DMS53 treated with DMSO at 0.1 percent for 48 hours (cell line): ENCODE results near the gene CCL15.
"Not testable (repeated sequence)": the region's sequence is repeated elsewhere in the genome, so short reads cannot be mapped to it uniquely, and the experiment has no call there.

ENCODE experiments used
- DNase-seq: peaks from one replicate; lab custom pipeline; 2025; ENCODE audit not compliant: unreplicated experiment; lab: John Stamatoyannopoulos, UW

CCL15 gene

GRCh38 chr17:36001110-36001771 is at the start of gene CCL15:
Gene CCL15 (minus strand): TSS chr17:36001553. CDS start chr17:36001492, 61 bp downstream.
- no peak for DNase-seq

GRCh38 chr17:36049643-36050042 is 48.3 kb upstream of the CCL15 start:
- DNase-seq, result no peak

- no peak for DNase-seq
Measured at GRCh38 chr17:36048066-36048465, 46.7 kb upstream of the CCL15 start.

GRCh38 chr17:36036235-36036634 is 34.9 kb upstream of the CCL15 start:
- DNase-seq, result no peak

GRCh38 chr17:36034127-36034526 is 32.8 kb upstream of the CCL15 start:
- DNase-seq, result no peak

- no peak for DNase-seq
Measured at GRCh38 chr17:36030956-36031355, 29.6 kb upstream of the CCL15 start.

- DNase-seq, result no peak
Measured at GRCh38 chr17:36027761-36028160, 26.4 kb upstream of the CCL15 start.

- DNase-seq, result no peak
Measured at GRCh38 chr17:36024106-36024869, 22.9 kb upstream of the CCL15 start.

GRCh38 chr17:36019423-36019822 is 18.1 kb upstream of the CCL15 start:
- no peak for DNase-seq

- no peak for DNase-seq
Measured at GRCh38 chr17:36017799-36018198, 16.4 kb upstream of the CCL15 start, which contains the start of gene CCL23. Gene CCL23 (minus strand): TSS chr17:36017972. CDS start chr17:36017897, 75 bp downstream.

- no peak for DNase-seq
Measured at GRCh38 chr17:36016555-36016954, 15.2 kb upstream of the CCL15 start.

GRCh38 chr17:36015895-36016294 is 14.5 kb upstream of the CCL15 start:
- not testable (repeated sequence) for DNase-seq

- no peak for DNase-seq
Measured at GRCh38 chr17:36014946-36015345, 13.6 kb upstream of the CCL15 start.

GRCh38 chr17:36011201-36011600 is 9.8 kb upstream of the CCL15 start:
- DNase-seq, result no peak

GRCh38 chr17:36008998-36009665 is 7.8 kb upstream of the CCL15 start:
- peak; percentile 3 for DNase-seq

GRCh38 chr17:36004594-36005108 is 3.3 kb upstream of the CCL15 start:
- DNase-seq, result no peak

GRCh38 chr17:36002631-36003030 is 1.3 kb upstream of the CCL15 start:
- no peak for DNase-seq

- peak; percentile 29 for DNase-seq
Measured at GRCh38 chr17:36001862-36002603, 680 bp upstream of the CCL15 start.

GRCh38 chr17:36000732-36001109 is 632 bp downstream of the CCL15 start:
- no peak for DNase-seq

- DNase-seq, result no peak
Measured at GRCh38 chr17:35998756-35999155, 2.6 kb downstream of the CCL15 start.

GRCh38 chr17:35998018-35998545 is 3.3 kb downstream of the CCL15 start:
- no peak for DNase-seq
